Mesendoderm (in vitro differentiated cells): ENCODE data around the gene TCERG1L.

ENCODE experiments used
- DNase-seq: peaks from one replicate; pipeline ENCODE4 v3.0.0; 2013
- H2AK5ac ChIP-seq: 2 replicates; pipeline ENCODE4 v1.6.1; 2013; ENCODE audit warnings: low read length, inconsistent platforms
- H2BK120ac ChIP-seq: 2 replicates; pipeline ENCODE4 v1.6.1; 2013; ENCODE audit warnings: low read depth, mild to moderate bottlenecking, low read length, moderate library complexity, mixed read lengths
- H2BK15ac ChIP-seq: replicated peaks from 2 replicates; pipeline ENCODE4 v1.6.1; 2013; ENCODE audit warnings: low read depth, mild to moderate bottlenecking, moderate library complexity
- H2BK5ac ChIP-seq: 2 replicates; pipeline ENCODE4 v1.6.1; 2013; ENCODE audit warnings: low read length, inconsistent platforms
- H3K18ac ChIP-seq: 2 replicates; pipeline ENCODE4 v1.6.1; 2013; ENCODE audit warnings: mild to moderate bottlenecking, low read length, mixed read lengths
- H3K23ac ChIP-seq: one replicate; pipeline ENCODE4 v1.6.1; 2013; ENCODE audit warnings: low read length
- H3K27ac ChIP-seq: 2 replicates; pipeline ENCODE4 v1.5.1; 2013; ENCODE audit warnings: low read depth, mild to moderate bottlenecking, inconsistent platforms, low read length, moderate library complexity
- H3K27me3 ChIP-seq: 2 replicates; pipeline ENCODE4 v1.6.1; 2013; ENCODE audit warnings: low read length, control low read depth, mild to moderate bottlenecking, inconsistent platforms; ENCODE audit not compliant: insufficient read depth, poor library complexity
- H3K36me3 ChIP-seq: 2 replicates; pipeline ENCODE4 v1.6.1; 2013; ENCODE audit warnings: low read length, inconsistent platforms; ENCODE audit not compliant: control insufficient read depth, insufficient read depth
- H3K4ac ChIP-seq: one replicate; pipeline ENCODE4 v1.6.1; 2013; ENCODE audit warnings: low read depth, mild to moderate bottlenecking, low read length, moderate library complexity
- H3K4me1 ChIP-seq: 2 replicates; pipeline ENCODE4 v1.6.1; 2013; ENCODE audit warnings: low read depth, low read length, inconsistent platforms; ENCODE audit not compliant: control insufficient read depth
- H3K4me2 ChIP-seq: 2 replicates; pipeline ENCODE4 v1.6.1; 2013; ENCODE audit warnings: low read length
- H3K4me3 ChIP-seq: 2 replicates; pipeline ENCODE4 v1.5.1; 2013; ENCODE audit warnings: mild to moderate bottlenecking, low read length
- H3K56ac ChIP-seq: one replicate; pipeline ENCODE4 v1.6.1; 2013; ENCODE audit warnings: low read length
- H3K79me1 ChIP-seq: 2 replicates; pipeline ENCODE4 v1.6.1; 2013; ENCODE audit warnings: low read length, inconsistent platforms
- H3K79me2 ChIP-seq: 2 replicates; pipeline ENCODE4 v1.6.1; 2013; ENCODE audit warnings: mild to moderate bottlenecking, low read length; ENCODE audit not compliant: control insufficient read depth, insufficient read depth
- H3K9ac ChIP-seq: 2 replicates; pipeline ENCODE4 v1.6.1; 2013; ENCODE audit warnings: low read length, inconsistent platforms
- H4K5ac ChIP-seq: one replicate; pipeline ENCODE4 v1.6.1; 2013; ENCODE audit warnings: low read length
- H4K8ac ChIP-seq: one replicate; pipeline ENCODE4 v1.6.1; 2013; ENCODE audit warnings: low read depth, mild to moderate bottlenecking, control low read depth, low read length, moderate library complexity
- WGBS: extraction: QIAGEN DNeasy Blood & Tissue Kit; methylation state at CpG from one replicate; pipeline ENCODE4 v1.1.7; 2013; ENCODE audit warnings: low lambda C conversion rate, missing lambda C conversion rate; ENCODE audit not compliant: insufficient coverage; ENCODE audit errors: extremely low coverage; 5-methylcytosine and 5-hydroxymethylcytosine counted together

TCERG1L gene

GRCh38 chr10:131253931-131254858, 57.3 kb downstream of the TCERG1L start:
- no peak overlapping the region for H3K18ac ChIP-seq
- H3K4me3 ChIP-seq, result no peak overlapping the region
- H3K4me1 ChIP-seq, result peaks cover 12% of the 10 kb centered on the region
- no peaks in the 10 kb centered on the region for H3K36me3 ChIP-seq
- no CpG with 5 or more reads among the region's 22 CpGs for WGBS
- no peak overlapping the region for H3K27ac ChIP-seq
- H2BK5ac ChIP-seq, result no peak overlapping the region
- no peak overlapping the region for H2BK15ac ChIP-seq
- no peak overlapping the region for H3K4ac ChIP-seq
- no peak overlapping the region for H4K5ac ChIP-seq
- no peak overlapping the region for H3K9ac ChIP-seq
- H2AK5ac ChIP-seq, result no peak overlapping the region
- H3K56ac ChIP-seq, result no peak overlapping the region
- no peak overlapping the region for H3K4me2 ChIP-seq
- no peak overlapping the region for H2BK120ac ChIP-seq
- H3K27me3 ChIP-seq, result no peaks in the 10 kb centered on the region
- no peak overlapping the region for H3K23ac ChIP-seq
- no peaks in the 10 kb centered on the region for H3K79me2 ChIP-seq
- no peak for DNase-seq
- H4K8ac ChIP-seq, result no peak overlapping the region
- H3K79me1 ChIP-seq, result peaks cover 2% of the 10 kb centered on the region

DNA sequence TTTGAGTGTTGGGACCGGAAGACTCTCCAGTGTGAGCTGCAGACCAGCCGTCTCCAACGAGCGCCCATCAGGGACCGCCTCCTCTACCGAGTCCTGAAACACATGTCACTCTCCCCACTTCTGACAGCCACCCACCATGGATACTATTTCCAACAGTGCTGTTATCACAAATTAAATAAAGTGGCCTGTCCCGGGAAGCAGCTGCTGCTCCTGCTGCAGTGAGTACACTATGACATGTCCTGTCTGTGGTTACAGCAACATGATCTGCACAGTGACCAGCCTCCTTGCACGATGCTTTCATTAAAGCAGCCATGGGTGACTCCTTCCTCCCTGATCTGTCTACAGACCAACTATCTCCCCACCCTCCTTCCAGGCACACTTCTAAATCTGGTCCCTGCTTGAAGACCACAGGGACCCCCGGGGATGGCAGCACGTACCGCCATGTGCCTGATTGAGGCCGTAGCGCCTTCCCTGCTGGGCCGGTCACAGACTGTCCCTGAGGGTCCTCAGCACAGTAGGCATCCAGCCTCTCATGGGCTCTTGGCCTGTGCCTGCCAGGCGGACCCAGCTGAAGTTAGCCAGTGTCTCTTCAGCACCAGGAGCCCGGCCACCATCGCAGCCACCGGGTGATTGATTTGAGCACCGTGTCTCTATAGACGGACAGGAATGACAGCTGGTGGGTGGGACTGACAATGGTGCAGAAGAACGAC, 58.8 kb downstream of the TCERG1L start:
- Histone ChIP-seq H2BK120ac (no peak overlapping the region), H3K27ac (no peak overlapping the region), H3K79me2 (no peaks in the 10 kb centered on the region), H3K9ac (no peak overlapping the region), H3K56ac (no peak overlapping the region), H3K36me3 (no peaks in the 10 kb centered on the region), H2BK5ac (no peak overlapping the region), H3K27me3 (no peaks in the 10 kb centered on the region), H3K23ac (no peak overlapping the region), H4K5ac (no peak overlapping the region), H3K4me2 (no peak overlapping the region), H3K18ac (no peak overlapping the region), H3K4ac (no peak overlapping the region), H3K4me1 (peaks cover 12% of the 10 kb centered on the region), H2AK5ac (no peak overlapping the region), H2BK15ac (no peak overlapping the region), H3K79me1 (peaks cover 4% of the 10 kb centered on the region), H3K4me3 (no peak overlapping the region), H4K8ac (no peak overlapping the region)
- DNase-seq, result no peak
- no CpG with 5 or more reads among the region's 21 CpGs for WGBS

GRCh38 chr10:131251146-131251541, 60.4 kb downstream of the TCERG1L start:
- no peaks in the 10 kb centered on the region for H3K27me3 ChIP-seq
- H2AK5ac ChIP-seq, result no peak overlapping the region
- peak overlapping the region; percentile 6 for H3K18ac ChIP-seq
- no peak overlapping the region for H3K4me3 ChIP-seq
- no peaks in the 10 kb centered on the region for H3K36me3 ChIP-seq
- WGBS, result no CpG with 5 or more reads among the region's 6 CpGs
- no peak overlapping the region for H3K9ac ChIP-seq
- H2BK120ac ChIP-seq, result no peak overlapping the region
- peak overlapping the region; percentile 65 for H3K56ac ChIP-seq
- no peak overlapping the region for H3K4ac ChIP-seq
- H3K79me1 ChIP-seq, result peaks cover 7% of the 10 kb centered on the region
- H3K23ac ChIP-seq, result no peak overlapping the region
- peaks cover 18% of the 10 kb centered on the region for H3K4me1 ChIP-seq
- H2BK5ac ChIP-seq, result peak overlapping the region; percentile 59
- peak overlapping the region; percentile 22 for H3K27ac ChIP-seq
- no peak overlapping the region for H4K8ac ChIP-seq
- H4K5ac ChIP-seq, result no peak overlapping the region
- peak; percentile 88 for DNase-seq
- no peaks in the 10 kb centered on the region for H3K79me2 ChIP-seq
- no peak overlapping the region for H3K4me2 ChIP-seq
- no peak overlapping the region for H2BK15ac ChIP-seq

DNA sequence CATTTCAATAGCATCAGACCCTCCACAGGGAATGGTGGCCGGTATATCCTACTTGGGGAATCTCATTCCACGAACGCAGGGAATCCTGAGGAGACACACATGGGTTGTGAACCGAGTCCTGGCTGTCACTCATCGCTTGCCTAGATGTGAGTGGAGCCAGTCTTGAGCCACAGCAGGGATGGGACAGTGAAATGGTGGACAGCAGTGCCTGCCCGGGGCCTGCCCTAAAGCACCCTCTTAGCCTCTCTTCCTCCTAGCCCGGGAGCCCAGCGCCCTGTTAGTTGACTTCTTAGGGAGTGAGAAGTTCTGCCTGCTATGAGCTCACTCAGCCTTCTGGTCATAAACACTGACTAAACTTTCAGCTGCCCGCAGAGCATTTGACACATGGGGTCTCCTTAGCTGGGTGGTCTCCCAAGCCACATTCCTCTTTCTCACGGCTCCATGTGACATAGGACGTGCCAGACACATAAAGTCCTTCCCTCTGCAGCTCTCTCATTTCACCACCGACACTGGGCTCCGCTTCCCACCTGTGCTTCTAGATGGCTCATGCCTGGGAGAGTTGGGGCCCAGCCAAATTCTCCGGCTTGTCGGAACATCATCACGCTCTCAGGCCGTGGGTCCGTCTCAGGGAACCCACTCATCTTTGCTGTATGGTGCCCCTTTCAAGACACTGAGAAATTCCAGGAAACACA, 60.9 kb downstream of the TCERG1L start:
- peak; percentile 74 for DNase-seq

GRCh38 chr10:131249955-131250344, 61.6 kb downstream of the TCERG1L start:
- H3K23ac ChIP-seq, result no peak overlapping the region
- no peak overlapping the region for H4K8ac ChIP-seq
- H3K36me3 ChIP-seq, result no peaks in the 10 kb centered on the region
- no peaks in the 10 kb centered on the region for H3K79me2 ChIP-seq
- no peak overlapping the region for H2BK120ac ChIP-seq
- DNase-seq, result peak; percentile 51
- no peak overlapping the region for H2AK5ac ChIP-seq
- no peak overlapping the region for H3K27ac ChIP-seq
- peak overlapping the region; percentile 22 for H3K18ac ChIP-seq
- no CpG with 5 or more reads among the region's 14 CpGs for WGBS
- no peak overlapping the region for H3K4me2 ChIP-seq
- no peak overlapping the region for H3K9ac ChIP-seq
- H2BK5ac ChIP-seq, result peak overlapping the region; percentile 12
- peaks cover 7% of the 10 kb centered on the region for H3K79me1 ChIP-seq
- H3K4me1 ChIP-seq, result peaks cover 18% of the 10 kb centered on the region
- no peak overlapping the region for H3K4me3 ChIP-seq
- no peak overlapping the region for H4K5ac ChIP-seq
- no peaks in the 10 kb centered on the region for H3K27me3 ChIP-seq
- peak overlapping the region; percentile 65 for H3K56ac ChIP-seq
- no peak overlapping the region for H3K4ac ChIP-seq
- no peak overlapping the region for H2BK15ac ChIP-seq

More for the DNA sequence above, 60.9 kb downstream of the TCERG1L start:
- Histone ChIP-seq H3K27me3 (no peaks in the 10 kb centered on the region), H3K23ac (peak overlapping the region; percentile 70), H2BK120ac (no peak overlapping the region), H3K79me1 (peaks cover 7% of the 10 kb centered on the region), H3K4me2 (no peak overlapping the region), H2BK5ac (peak overlapping the region; percentile 90), H3K4me1 (peaks cover 18% of the 10 kb centered on the region), H3K56ac (peak overlapping the region; percentile 65), H3K36me3 (no peaks in the 10 kb centered on the region), H3K27ac (peak overlapping the region; percentile 22), H3K18ac (peak overlapping the region; percentile 6), H3K79me2 (no peaks in the 10 kb centered on the region), H3K4ac (no peak overlapping the region), H2BK15ac (no peak overlapping the region), H4K5ac (no peak overlapping the region), H2AK5ac (no peak overlapping the region), H3K4me3 (no peak overlapping the region), H4K8ac (no peak overlapping the region), H3K9ac (peak overlapping the region; percentile 7)
- WGBS, result no CpG with 5 or more reads among the region's 18 CpGs
